ENCODE results near the gene AIP. TPM values are rescaled to one million over a fixed set of nuclear protein-coding genes. Genes with fewer than 3 reads are reported as not detected.

AIP gene
- total RNA-seq, 4 donors from 2014 or later = 88.2 to 117 (median 96.0) TPM

DNA sequence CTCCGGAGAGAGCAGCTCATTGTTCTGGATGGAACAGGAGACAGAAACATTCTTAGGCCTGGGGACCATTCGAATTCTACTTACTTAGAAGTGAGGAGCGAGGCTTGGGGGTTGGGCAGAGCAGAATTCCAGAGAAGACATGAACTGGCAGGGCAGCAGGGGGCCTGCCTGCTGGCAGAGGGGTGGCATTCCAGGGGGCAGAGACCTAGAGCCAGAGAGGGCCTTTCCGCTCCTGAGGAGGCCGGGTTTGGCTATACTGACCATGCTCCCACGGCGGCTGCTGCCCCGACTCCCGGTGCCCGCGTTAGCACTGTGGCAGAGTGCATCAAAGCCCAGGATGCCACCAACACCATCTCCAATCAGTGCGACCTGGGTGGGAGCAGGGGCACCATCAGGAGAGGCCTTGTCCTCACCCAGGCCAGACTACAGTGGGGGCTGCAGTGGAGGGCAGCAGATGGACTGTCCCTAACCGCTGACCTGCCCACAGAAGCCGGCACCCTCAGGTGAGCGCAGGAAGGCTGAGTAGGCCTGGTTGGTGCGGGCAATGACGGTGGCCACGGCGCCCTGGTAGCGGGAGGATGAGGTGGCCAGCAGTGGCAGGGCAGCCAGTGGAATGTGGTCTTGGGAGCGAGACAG lies 14.9 kb downstream of the AIP start:
- Histone ChIP-seq H3K36me3 (peaks cover 0 to 94% (median 26%) of the 10 kb centered on the region in 3 donors), H3K4me3 (no peak overlapping the region), H3K27ac (no peak overlapping the region), H3K27me3 (no peaks in the 10 kb centered on the region), H3K4me1 (peaks cover 0 to under 1% (median 0%) of the 10 kb centered on the region in 4 donors), H3K9me3 (no peaks in the 10 kb centered on the region)
- 88 to 94% methylated on average over 16 to 21 of the region's 21 CpGs for WGBS, 2 donors
- no peak for DNase-seq (ENCODE audit: low spot score in 2 of 2)
- TF ChIP-seq, protein P1, sequence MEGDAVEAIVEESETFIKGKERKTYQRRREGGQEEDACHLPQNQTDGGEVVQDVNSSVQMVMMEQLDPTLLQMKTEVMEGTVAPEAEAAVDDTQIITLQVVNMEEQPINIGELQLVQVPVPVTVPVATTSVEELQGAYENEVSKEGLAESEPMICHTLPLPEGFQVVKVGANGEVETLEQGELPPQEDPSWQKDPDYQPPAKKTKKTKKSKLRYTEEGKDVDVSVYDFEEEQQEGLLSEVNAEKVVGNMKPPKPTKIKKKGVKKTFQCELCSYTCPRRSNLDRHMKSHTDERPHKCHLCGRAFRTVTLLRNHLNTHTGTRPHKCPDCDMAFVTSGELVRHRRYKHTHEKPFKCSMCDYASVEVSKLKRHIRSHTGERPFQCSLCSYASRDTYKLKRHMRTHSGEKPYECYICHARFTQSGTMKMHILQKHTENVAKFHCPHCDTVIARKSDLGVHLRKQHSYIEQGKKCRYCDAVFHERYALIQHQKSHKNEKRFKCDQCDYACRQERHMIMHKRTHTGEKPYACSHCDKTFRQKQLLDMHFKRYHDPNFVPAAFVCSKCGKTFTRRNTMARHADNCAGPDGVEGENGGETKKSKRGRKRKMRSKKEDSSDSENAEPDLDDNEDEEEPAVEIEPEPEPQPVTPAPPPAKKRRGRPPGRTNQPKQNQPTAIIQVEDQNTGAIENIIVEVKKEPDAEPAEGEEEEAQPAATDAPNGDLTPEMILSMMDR (IDR thresholded peaks at IDR 0.05) = no peak
- TF ChIP-seq EP300 (IDR thresholded peaks at IDR 0.05) (no peak), POLR2A (IDR thresholded peaks at IDR 0.05) (no peak)

DNA sequence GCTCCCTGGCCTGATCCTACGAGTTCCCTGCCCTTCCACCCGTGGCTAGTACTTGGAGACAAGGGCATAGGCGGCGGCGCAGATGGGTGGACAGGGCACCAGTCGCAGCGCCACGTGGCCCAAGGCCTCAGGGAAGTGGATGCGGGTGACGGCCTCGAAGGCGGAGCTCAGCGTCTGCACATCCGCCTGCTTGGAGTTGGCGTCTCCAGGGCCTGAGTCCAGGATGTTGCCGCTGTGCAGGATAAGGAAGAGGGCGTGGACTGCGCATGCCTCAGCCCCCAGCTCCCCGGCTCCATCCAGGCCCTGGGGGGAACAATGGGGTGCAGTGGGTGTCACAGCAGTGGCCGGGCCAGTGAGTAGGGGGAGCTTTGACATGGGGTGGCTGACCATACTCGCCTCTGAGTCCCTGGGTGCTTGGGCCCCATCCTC lies 15.7 kb downstream of the AIP start:
- no peak for DNase-seq (ENCODE audit: low spot score in 2 of 2)
- peaks cover 0 to 86% (median 18%) of the 10 kb centered on the region in 3 donors for H3K36me3 ChIP-seq
- no peak overlapping the region for H3K4me3 ChIP-seq
- H3K27ac ChIP-seq = no peak overlapping the region
- peaks cover 0 to 8% (median 3%) of the 10 kb centered on the region in 4 donors for H3K4me1 ChIP-seq
- no peaks in the 10 kb centered on the region for H3K9me3 ChIP-seq
- TF ChIP-seq POLR2A (IDR thresholded peaks at IDR 0.05) (no peak), EP300 (IDR thresholded peaks at IDR 0.05) (no peak)
- TF ChIP-seq, protein P1 (IDR thresholded peaks at IDR 0.05) = no peak
- WGBS, 2 donors = 85 to 89% methylated on average over 21 of the region's 21 CpGs
- no peaks in the 10 kb centered on the region for H3K27me3 ChIP-seq

DNA sequence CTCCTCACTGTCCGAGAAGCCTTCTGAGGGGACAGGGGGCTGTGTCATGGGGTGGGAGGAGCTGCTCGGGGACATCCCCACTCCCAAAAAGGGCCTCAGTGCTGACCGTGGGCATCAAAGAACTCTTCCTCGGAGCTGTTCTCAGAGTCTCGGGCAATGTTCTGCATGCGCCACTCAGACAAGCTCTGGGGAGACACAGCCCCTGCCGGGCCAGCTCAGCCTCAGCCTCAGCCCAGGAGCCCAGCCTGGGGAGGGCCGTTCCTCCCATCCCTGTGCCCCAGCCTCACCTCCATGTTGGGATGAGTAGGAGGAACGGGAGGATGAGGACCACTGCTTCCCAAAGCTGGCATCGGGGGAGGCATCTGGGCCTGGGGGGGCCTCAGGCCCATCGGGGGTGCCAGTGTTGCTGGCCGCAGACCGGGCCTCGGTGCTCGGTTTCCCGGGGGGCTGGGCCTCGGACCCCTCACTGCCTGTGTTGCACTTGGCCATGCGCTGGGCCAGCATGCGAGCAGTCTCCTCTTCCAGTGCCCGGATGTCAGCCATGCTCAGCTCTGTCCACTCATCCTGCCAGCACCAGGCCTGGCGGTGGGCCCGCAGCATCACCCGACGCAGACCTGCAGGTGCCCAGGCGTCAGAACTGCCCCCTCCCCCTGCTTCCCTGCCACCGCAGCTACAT lies 17.1 kb downstream of the AIP start:
- no peak for TF ChIP-seq POLR2A (IDR thresholded peaks at IDR 0.05)
- TF ChIP-seq, protein P1 (IDR thresholded peaks at IDR 0.05) = no peak
- no peak for TF ChIP-seq EP300 (IDR thresholded peaks at IDR 0.05)
- Histone ChIP-seq H3K9me3 (no peaks in the 10 kb centered on the region), H3K36me3 (peaks cover 0 to 72% (median 16%) of the 10 kb centered on the region in 3 donors), H3K27me3 (no peaks in the 10 kb centered on the region), H3K27ac (no peak overlapping the region), H3K4me1 (peaks cover 0 to 22% (median 7%) of the 10 kb centered on the region in 4 donors), H3K4me3 (no peak overlapping the region)
- DNase-seq (ENCODE audit: low spot score in 2 of 2) = no peak
- 88 to 92% methylated on average over 9 to 26 of the region's 26 CpGs for WGBS, 2 donors

DNA sequence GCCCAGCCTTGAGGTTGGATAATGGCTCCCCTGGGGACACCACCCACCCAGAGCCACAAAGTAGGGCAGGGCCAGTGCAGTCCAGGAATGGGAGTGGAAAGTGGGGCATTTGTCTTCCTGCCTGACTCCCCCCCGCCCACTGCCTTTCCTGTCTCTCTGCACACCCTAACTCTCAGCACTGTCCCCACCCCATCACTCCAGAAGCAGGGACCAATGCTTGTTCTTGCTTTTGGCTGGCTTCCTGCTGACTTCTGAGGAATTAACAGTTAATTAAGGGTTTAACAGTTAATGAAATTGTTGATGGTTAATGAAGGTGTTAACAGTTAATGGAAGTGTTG lies 17.6 kb downstream of the AIP start:
- Histone ChIP-seq H3K27ac (no peak overlapping the region), H3K27me3 (no peaks in the 10 kb centered on the region), H3K4me1 (peaks cover 0 to 26% (median 9%) of the 10 kb centered on the region in 4 donors), H3K36me3 (peaks cover 0 to 67% (median 16%) of the 10 kb centered on the region in 3 donors), H3K4me3 (no peak overlapping the region), H3K9me3 (no peaks in the 10 kb centered on the region)
- no peak for TF ChIP-seq EP300 (IDR thresholded peaks at IDR 0.05)
- no peak for DNase-seq (ENCODE audit: low spot score in 2 of 2)
- 88 to 96% methylated on average over 1 of the region's 1 CpG for WGBS, 2 donors

DNA sequence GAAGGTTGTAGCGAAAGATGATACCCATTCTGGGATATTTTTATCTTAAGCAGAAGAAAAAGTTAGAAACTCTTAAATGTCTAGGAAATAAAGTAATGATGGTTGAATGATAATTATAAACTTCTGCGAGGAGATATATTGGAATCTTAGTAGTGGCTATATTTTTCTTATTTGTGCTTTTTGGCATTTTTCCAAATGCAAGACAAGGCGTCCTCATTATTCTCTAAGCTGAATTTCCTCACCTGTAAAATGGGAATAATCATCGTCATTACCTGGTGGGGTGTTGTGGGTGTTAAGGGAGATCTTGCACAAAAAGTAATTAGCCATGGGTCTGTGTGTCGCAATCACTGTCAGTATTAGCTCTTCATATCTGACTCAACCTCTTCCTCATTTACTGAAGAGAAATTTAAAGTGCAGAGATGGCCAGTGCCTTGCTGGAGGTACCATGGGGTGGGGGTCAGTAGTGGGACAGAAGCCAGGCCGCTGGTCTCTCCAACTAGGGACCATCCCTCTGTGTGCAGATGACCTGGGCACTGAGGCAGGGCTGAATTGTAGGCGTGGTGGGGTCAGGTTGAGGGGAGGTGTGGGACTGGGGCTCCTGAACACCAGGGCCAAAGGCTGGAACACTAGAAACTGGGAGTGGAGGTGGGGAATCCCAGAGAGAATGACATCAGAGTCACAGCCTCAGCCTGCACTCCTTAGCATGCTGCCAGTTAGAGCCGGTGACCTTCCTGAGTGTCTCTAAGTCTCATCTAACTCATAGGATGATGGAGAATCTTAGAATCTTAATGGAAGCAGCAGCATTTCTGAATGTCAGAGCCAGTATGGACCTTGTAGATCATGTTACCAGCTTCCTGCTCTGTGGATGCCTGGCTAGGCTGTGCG lies 18.2 kb downstream of the AIP start:
- 92% methylated on average over 9 of the region's 9 CpGs for WGBS, 2 donors
- Histone ChIP-seq H3K9me3 (no peaks in the 10 kb centered on the region), H3K27me3 (no peaks in the 10 kb centered on the region), H3K4me3 (no peak overlapping the region), H3K27ac (no peak overlapping the region), H3K4me1 (peaks cover 0 to 32% (median 15%) of the 10 kb centered on the region in 4 donors), H3K36me3 (peaks cover 0 to 61% (median 16%) of the 10 kb centered on the region in 3 donors)
- no peak for DNase-seq (ENCODE audit: low spot score in 2 of 2)
- TF ChIP-seq, protein P1 (IDR thresholded peaks at IDR 0.05) = no peak
- TF ChIP-seq EP300 (IDR thresholded peaks at IDR 0.05) (no peak), POLR2A (IDR thresholded peaks at IDR 0.05) (no peak)
